Brain microvascular endothelial cell (primary cell): ENCODE data around the gene MAN1A1.

ENCODE experiments used
- DNase-seq: peaks from one replicate; pipeline ENCODE4 v3.0.0-alpha.2; 2020
- H3K27ac ChIP-seq: fragments of 250-450 bp; sonication (Bioruptor Pico); 2 replicates; pipeline ENCODE4 v1.5.1; 2020; ENCODE audit warnings: mild to moderate bottlenecking, moderate library complexity
- H3K27me3 ChIP-seq: fragments of 250-450 bp; sonication (Bioruptor Pico); replicated peaks from 2 replicates; pipeline ENCODE4 v1.5.1; 2020; ENCODE audit warnings: mild to moderate bottlenecking
- H3K36me3 ChIP-seq: fragments of 250-450 bp; sonication (Bioruptor Pico); replicated peaks from 2 replicates; pipeline ENCODE4 v1.5.1; 2020; ENCODE audit warnings: mild to moderate bottlenecking
- H3K4me3 ChIP-seq: 2 replicates; pipeline ENCODE4 v1.5.1; 2011; ENCODE audit warnings: low read depth, mild to moderate bottlenecking, control low read depth, low read length, moderate library complexity
- in situ Hi-C: cut with HindIII; loops from 2 replicates; pipeline ENCODE4 v1.10.0; 2017; ENCODE audit warnings: low sequenced_read_pairs, low pct_ligation_motif_present
- TF ChIP-seq, protein P1 (sequence below): IDR thresholded peaks from 2 replicates; pipeline ENCODE4 v1.5.1; 2011; ENCODE audit warnings: low read depth, mild to moderate bottlenecking, moderate library complexity, low read length, control low read depth, inconsistent platforms; ENCODE audit errors: missing control alignments

Gene MAN1A1

GRCh38 chr6:119349361-119350201 is at the start of gene MAN1A1:
TSS of gene MAN1A1 (minus strand) at chr6:119349761. CDS start at chr6:119349065, 696 bp downstream.
- in situ Hi-C loops: no loop called here
- DNase-seq: peak; percentile 47
- TF ChIP-seq, protein P1, sequence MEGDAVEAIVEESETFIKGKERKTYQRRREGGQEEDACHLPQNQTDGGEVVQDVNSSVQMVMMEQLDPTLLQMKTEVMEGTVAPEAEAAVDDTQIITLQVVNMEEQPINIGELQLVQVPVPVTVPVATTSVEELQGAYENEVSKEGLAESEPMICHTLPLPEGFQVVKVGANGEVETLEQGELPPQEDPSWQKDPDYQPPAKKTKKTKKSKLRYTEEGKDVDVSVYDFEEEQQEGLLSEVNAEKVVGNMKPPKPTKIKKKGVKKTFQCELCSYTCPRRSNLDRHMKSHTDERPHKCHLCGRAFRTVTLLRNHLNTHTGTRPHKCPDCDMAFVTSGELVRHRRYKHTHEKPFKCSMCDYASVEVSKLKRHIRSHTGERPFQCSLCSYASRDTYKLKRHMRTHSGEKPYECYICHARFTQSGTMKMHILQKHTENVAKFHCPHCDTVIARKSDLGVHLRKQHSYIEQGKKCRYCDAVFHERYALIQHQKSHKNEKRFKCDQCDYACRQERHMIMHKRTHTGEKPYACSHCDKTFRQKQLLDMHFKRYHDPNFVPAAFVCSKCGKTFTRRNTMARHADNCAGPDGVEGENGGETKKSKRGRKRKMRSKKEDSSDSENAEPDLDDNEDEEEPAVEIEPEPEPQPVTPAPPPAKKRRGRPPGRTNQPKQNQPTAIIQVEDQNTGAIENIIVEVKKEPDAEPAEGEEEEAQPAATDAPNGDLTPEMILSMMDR: no peak
- Histone ChIP-seq H3K4me3 (peak within 1 kb of the TSS; percentile 78), H3K27ac (peak within 1 kb of the TSS; percentile 27), H3K36me3 (no peaks in the 10 kb centered on the region), H3K27me3 (no peaks in the 10 kb centered on the region)

DNA sequence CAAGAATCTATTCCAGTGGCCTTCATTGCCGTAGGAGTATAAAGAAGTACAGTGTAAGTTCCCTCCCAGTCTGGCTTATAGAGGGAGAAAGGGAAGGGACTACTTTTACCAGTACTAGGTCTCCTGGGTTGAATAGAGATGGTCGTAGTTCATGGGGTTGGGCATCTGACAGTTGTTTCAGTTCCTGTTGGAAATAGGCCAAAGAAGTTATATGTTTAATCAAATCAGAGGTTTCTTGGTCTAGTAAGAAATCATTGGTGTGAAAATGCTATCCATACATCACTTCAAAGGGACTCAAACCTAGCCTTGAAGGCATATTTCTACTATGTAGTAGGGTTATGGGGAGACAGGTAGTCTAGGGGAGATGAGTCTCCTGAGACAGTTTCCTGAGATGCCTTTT is 45.6 kb upstream of the MAN1A1 start:
- in situ Hi-C loops: no loop called here
- TF ChIP-seq, protein P1: no peak
- Histone ChIP-seq H3K27me3 (no peaks in the 10 kb centered on the region), H3K27ac (no peak overlapping the region), H3K36me3 (no peaks in the 10 kb centered on the region), H3K4me3 (no peak overlapping the region)
- DNase-seq: no peak

- H3K36me3 ChIP-seq: no peaks in the 10 kb centered on the region
- H3K27ac ChIP-seq: no peak overlapping the region
- no peaks in the 10 kb centered on the region for H3K27me3 ChIP-seq
- in situ Hi-C loops: no loop called here
- H3K4me3 ChIP-seq: no peak overlapping the region
- TF ChIP-seq, protein P1: no peak
- DNase-seq: no peak
Observed at GRCh38 chr6:119390247-119390793, 40.8 kb upstream of the MAN1A1 start.

GRCh38 chr6:119385994-119386393 is 36.4 kb upstream of the MAN1A1 start:
- no peak for DNase-seq
- Histone ChIP-seq H3K4me3 (no peak overlapping the region), H3K27ac (no peak overlapping the region), H3K36me3 (no peaks in the 10 kb centered on the region), H3K27me3 (no peaks in the 10 kb centered on the region)
- in situ Hi-C loops: no loop called here
- TF ChIP-seq, protein P1: no peak

- Histone ChIP-seq H3K36me3 (no peaks in the 10 kb centered on the region), H3K27me3 (no peaks in the 10 kb centered on the region), H3K4me3 (no peak overlapping the region), H3K27ac (no peak overlapping the region)
- DNase-seq: no peak
- TF ChIP-seq, protein P1: no peak
- in situ Hi-C loops: no loop called here
Observed at GRCh38 chr6:119384444-119384843, 34.9 kb upstream of the MAN1A1 start.
